Vagina (tissue), 2 donors: ENCODE data around the gene AP5M1.

Source experiments
- CTCF ChIP-seq, 3 experiments: fragments of 450-650 bp in 2 of 3; fragments of 200-600 bp in 1 of 3; sonication (generic) in 1 of 3; IDR thresholded peaks; one replicate each; pipeline ENCODE4 v1.5.1; 2017 to 2019; ENCODE audit warnings: antibody characterized with exemption in 3 of 3, mild to moderate bottlenecking in 2 of 3, moderate library complexity in 2 of 3
- POLR2A ChIP-seq, 2 donors: fragments of 450-650 bp; IDR thresholded peaks; one replicate each; pipeline ENCODE4 v1.6.1; 2017; ENCODE audit warnings: antibody characterized with exemption in 2 of 2, mild to moderate bottlenecking in 2 of 2, moderate library complexity in 2 of 2
- POLR2AphosphoS5 ChIP-seq, 2 donors: sonication (generic); formaldehyde crosslinking; IDR thresholded peaks; one replicate each; pipeline ENCODE4 v1.9.0; 2017; ENCODE audit warnings: antibody characterized with exemption in 2 of 2, mild to moderate bottlenecking in 2 of 2, low read depth in 1 of 2; ENCODE audit not compliant: insufficient read depth in 1 of 2

GRCh38 chr14:57319636-57320192 lies 50.9 kb downstream of the AP5M1 start:
- TF ChIP-seq POLR2A (IDR thresholded peaks at IDR 0.05): no peak
- no peak for TF ChIP-seq POLR2AphosphoS5 (IDR thresholded peaks at IDR 0.05; ENCODE audit: insufficient read depth in 1 of 2, low read depth in 1 of 2)
- no peak for TF ChIP-seq CTCF (IDR thresholded peaks at IDR 0.05)
